ENCODE results near the gene PPP1R9A. TPM values are rescaled to one million over a fixed set of nuclear protein-coding genes. Genes with fewer than 3 reads are reported as not detected.

Gene PPP1R9A
- polyA plus RNA-seq, 3 donors = not detected

DNA sequence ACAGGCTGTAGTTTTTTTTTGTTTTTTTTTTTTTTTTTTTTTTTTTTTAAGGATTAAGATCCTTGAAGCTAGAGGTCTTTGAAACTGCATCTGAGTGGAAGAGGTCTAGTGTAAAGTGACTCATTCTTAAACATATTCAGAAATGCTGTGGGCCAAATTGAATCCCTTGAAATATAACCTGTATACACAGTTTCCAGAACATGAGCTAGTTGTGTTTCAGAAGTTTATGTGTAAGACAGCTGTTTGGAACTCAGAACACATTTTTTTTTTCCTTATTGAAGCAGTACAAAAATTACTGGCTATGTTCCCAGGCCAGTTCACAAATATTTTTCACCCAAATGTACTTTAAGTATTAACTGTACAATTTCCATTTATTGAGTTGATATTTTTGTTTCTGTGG is 67.9 kb downstream of the PPP1R9A start:
- Mint-ChIP-seq H3K27ac (no peak overlapping the region), H3K4me3 (no peak overlapping the region), H3K9me3 (peaks cover 0 to 8% (median 1%) of the 10 kb centered on the region in 7 donors), H3K4me1 (no peaks in the 10 kb centered on the region), H3K27me3 (ENCODE audit: low read depth in 3 of 3) (peaks cover 0 to under 1% (median 0%) of the 10 kb centered on the region in 3 donors), H3K36me3 (no peaks in the 10 kb centered on the region)
- Histone ChIP-seq H3K27me3 (ENCODE audit: control insufficient read depth in 2 of 2, insufficient read depth in 2 of 2, low read length in 2 of 2) (no peaks in the 10 kb centered on the region), H2AFZ (ENCODE audit: insufficient read depth, low read depth, low read length, poor library complexity, severe bottlenecking) (no peak overlapping the region), H3K27ac (ENCODE audit: low read depth in 1 of 2, low read length in 2 of 2) (no peak overlapping the region), H3K36me3 (replicated peaks in 1 of 2; ENCODE audit: control insufficient read depth in 1 of 2, insufficient read depth in 2 of 2, low read length in 2 of 2) (no peaks in the 10 kb centered on the region), H3K4me1 (ENCODE audit: control insufficient read depth in 1 of 2, insufficient read depth in 2 of 2, low read length in 2 of 2) (no peaks in the 10 kb centered on the region), H4K20me1 (ENCODE audit: insufficient read depth, low read length) (no peaks in the 10 kb centered on the region), H3K9ac (ENCODE audit: insufficient read depth, low read length, poor library complexity, severe bottlenecking) (no peak overlapping the region), H3K79me2 (ENCODE audit: insufficient read depth, low read length) (no peaks in the 10 kb centered on the region), H3K4me2 (replicated peaks; ENCODE audit: extremely low read depth, low read length, poor library complexity, severe bottlenecking) (no peak overlapping the region), H3K4me3 (replicated peaks in 1 of 3; ENCODE audit: low read depth in 2 of 3, low read length in 3 of 3) (no peak overlapping the region), H3K9me3 (replicated peaks in 1 of 2; ENCODE audit: control insufficient read depth in 1 of 2, insufficient read depth in 1 of 2, low read length in 2 of 2) (no peaks in the 10 kb centered on the region)
- intact Hi-C loops (cut with micrococcal nuclease) = no loop called here
- DNase-seq = no peak
- TF ChIP-seq, protein P1, sequence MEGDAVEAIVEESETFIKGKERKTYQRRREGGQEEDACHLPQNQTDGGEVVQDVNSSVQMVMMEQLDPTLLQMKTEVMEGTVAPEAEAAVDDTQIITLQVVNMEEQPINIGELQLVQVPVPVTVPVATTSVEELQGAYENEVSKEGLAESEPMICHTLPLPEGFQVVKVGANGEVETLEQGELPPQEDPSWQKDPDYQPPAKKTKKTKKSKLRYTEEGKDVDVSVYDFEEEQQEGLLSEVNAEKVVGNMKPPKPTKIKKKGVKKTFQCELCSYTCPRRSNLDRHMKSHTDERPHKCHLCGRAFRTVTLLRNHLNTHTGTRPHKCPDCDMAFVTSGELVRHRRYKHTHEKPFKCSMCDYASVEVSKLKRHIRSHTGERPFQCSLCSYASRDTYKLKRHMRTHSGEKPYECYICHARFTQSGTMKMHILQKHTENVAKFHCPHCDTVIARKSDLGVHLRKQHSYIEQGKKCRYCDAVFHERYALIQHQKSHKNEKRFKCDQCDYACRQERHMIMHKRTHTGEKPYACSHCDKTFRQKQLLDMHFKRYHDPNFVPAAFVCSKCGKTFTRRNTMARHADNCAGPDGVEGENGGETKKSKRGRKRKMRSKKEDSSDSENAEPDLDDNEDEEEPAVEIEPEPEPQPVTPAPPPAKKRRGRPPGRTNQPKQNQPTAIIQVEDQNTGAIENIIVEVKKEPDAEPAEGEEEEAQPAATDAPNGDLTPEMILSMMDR (IDR thresholded peaks at IDR 0.05) = no peak

DNA sequence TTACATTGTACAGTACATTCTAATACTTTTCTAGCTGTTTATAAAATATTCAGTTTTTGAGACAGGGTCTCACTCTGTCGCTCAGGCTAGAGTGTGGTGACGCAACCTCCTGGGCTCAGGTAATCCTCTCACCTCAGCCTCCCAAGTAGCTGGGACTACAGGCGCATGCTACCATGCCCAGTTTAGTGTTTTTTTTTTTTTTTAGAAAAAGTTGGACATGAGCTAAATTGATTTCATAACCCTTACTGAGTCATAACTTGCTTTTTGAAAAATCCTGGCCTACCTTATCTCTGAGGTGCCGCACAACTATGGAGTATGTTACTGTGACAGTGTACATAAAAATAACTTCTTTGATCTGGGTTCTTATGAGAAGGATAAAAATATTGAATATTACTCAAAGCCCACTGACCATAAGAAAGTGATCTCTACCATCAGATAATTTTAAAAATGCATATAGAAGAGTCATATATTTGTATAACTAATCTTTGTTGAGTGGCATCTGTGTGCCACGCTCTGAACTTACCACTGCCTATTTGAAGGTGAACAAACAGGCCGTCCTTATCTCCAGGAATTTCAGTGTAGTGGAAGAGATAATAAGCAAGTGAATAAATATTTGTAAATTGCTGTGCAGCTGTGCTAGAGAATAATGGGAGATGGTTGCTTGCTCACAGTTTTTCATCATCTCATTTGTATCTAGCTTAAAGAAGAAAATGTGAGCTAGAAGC is 73.2 kb downstream of the PPP1R9A start:
- H4K20me1 ChIP-seq (ENCODE audit: insufficient read depth, low read length) = no peaks in the 10 kb centered on the region
- intact Hi-C loops (cut with micrococcal nuclease) = no loop called here

More for the DNA sequence above, 73.2 kb downstream of the PPP1R9A start:
- Mint-ChIP-seq H3K4me1 (no peaks in the 10 kb centered on the region), H3K27ac (no peak overlapping the region), H3K27me3 (ENCODE audit: low read depth in 3 of 3) (no peaks in the 10 kb centered on the region), H3K9me3 (peaks cover 0 to 11% (median 2%) of the 10 kb centered on the region in 7 donors), H3K4me3 (no peak overlapping the region), H3K36me3 (no peaks in the 10 kb centered on the region)
- Histone ChIP-seq H3K79me2 (ENCODE audit: insufficient read depth, low read length) (no peaks in the 10 kb centered on the region), H3K4me1 (ENCODE audit: control insufficient read depth in 1 of 2, insufficient read depth in 2 of 2, low read length in 2 of 2) (no peaks in the 10 kb centered on the region), H3K27ac (ENCODE audit: low read depth in 1 of 2, low read length in 2 of 2) (no peak overlapping the region), H3K9ac (ENCODE audit: insufficient read depth, low read length, poor library complexity, severe bottlenecking) (no peak overlapping the region), H3K36me3 (replicated peaks in 1 of 2; ENCODE audit: control insufficient read depth in 1 of 2, insufficient read depth in 2 of 2, low read length in 2 of 2) (no peaks in the 10 kb centered on the region), H3K4me2 (replicated peaks; ENCODE audit: extremely low read depth, low read length, poor library complexity, severe bottlenecking) (no peak overlapping the region), H3K4me3 (replicated peaks in 1 of 3; ENCODE audit: low read depth in 2 of 3, low read length in 3 of 3) (no peak overlapping the region), H2AFZ (ENCODE audit: insufficient read depth, low read depth, low read length, poor library complexity, severe bottlenecking) (no peak overlapping the region), H3K9me3 (replicated peaks in 1 of 2; ENCODE audit: control insufficient read depth in 1 of 2, insufficient read depth in 1 of 2, low read length in 2 of 2) (no peaks in the 10 kb centered on the region), H3K27me3 (ENCODE audit: control insufficient read depth in 2 of 2, insufficient read depth in 2 of 2, low read length in 2 of 2) (no peaks in the 10 kb centered on the region)
- DNase-seq = no peak
- 100% methylated on average over 1 of the region's 6 CpGs for WGBS (ENCODE audit: insufficient coverage)
- TF ChIP-seq, protein P1 (IDR thresholded peaks at IDR 0.05) = no peak
